Type B pancreatic cell (in vitro differentiated cells): Measurements from ENCODE around the gene MED15. TPM values are rescaled to one million over a fixed set of nuclear protein-coding genes. Genes with fewer than 3 reads are reported as not detected.
A peak's percentile ranks its signal among the peaks of the same experiment; 100 is the strongest.

Experiments used
- DNase-seq: peaks from one replicate; pipeline ENCODE4 v3.0.0; 2021; ENCODE audit warnings: mixed read lengths; ENCODE audit not compliant: unreplicated experiment; ENCODE audit errors: extremely low spot score
- H3K27ac Mint-ChIP-seq: 2 replicates; pipeline ENCODE4 v1.8.0; 2021; ENCODE audit warnings: mild to moderate bottlenecking, mixed read lengths
- H3K27me3 Mint-ChIP-seq: 2 replicates; pipeline ENCODE4 v1.8.0; 2021; ENCODE audit warnings: mixed read lengths
- H3K36me3 Mint-ChIP-seq: 2 replicates; pipeline ENCODE4 v1.8.0; 2021; ENCODE audit warnings: mixed read lengths
- H3K4me1 Mint-ChIP-seq: one replicate; pipeline ENCODE4 v1.8.0; 2021; ENCODE audit warnings: mixed read lengths; ENCODE audit not compliant: unreplicated experiment
- H3K4me3 Mint-ChIP-seq: 2 replicates; pipeline ENCODE4 v1.8.0; 2021; ENCODE audit warnings: mild to moderate bottlenecking, mixed read lengths
- H3K9me3 Mint-ChIP-seq: 2 replicates; pipeline ENCODE4 v1.8.0; 2021; ENCODE audit warnings: mixed read lengths
- CTCF ChIP-seq: fragments of 200-600 bp; sonication (generic); conservative IDR thresholded peaks from 2 replicates; pipeline ENCODE4 v1.5.0; 2021; ENCODE audit warnings: antibody characterized with exemption, mild to moderate bottlenecking
- total RNA-seq: library from RNA; stranded (reverse); gene quantifications from 2 replicates; pipeline ENCODE4 v1.2.1, GENCODE V29; 2021; ENCODE audit warnings: low replicate concordance

The MED15 gene
- total RNA-seq, 1 donor from 2014 or later, result 90.8 TPM

GRCh38 chr22:20571078-20571503 lies 63.7 kb downstream of the MED15 start:
- no peak for DNase-seq
- Mint-ChIP-seq H3K4me1 (no peaks in the 10 kb centered on the region), H3K9me3 (no peaks in the 10 kb centered on the region), H3K36me3 (peaks cover 23% of the 10 kb centered on the region), H3K4me3 (no peak overlapping the region), H3K27me3 (no peaks in the 10 kb centered on the region), H3K27ac (no peak overlapping the region)
- TF ChIP-seq CTCF, result no peak

GRCh38 chr22:20571531-20572007 lies 64.2 kb downstream of the MED15 start:
- no peak overlapping the region for H3K27ac Mint-ChIP-seq

GRCh38 chr22:20572132-20572802 lies 64.9 kb downstream of the MED15 start:
- Mint-ChIP-seq H3K4me3 (no peak overlapping the region), H3K4me1 (peaks cover 4% of the 10 kb centered on the region), H3K27ac (no peak overlapping the region), H3K27me3 (no peaks in the 10 kb centered on the region), H3K9me3 (no peaks in the 10 kb centered on the region), H3K36me3 (peaks cover 21% of the 10 kb centered on the region)
- no peak for DNase-seq
- no peak for TF ChIP-seq CTCF

More at GRCh38 chr22:20571531-20572007, 64.2 kb downstream of the MED15 start:
- Mint-ChIP-seq H3K27me3 (no peaks in the 10 kb centered on the region), H3K36me3 (peaks cover 23% of the 10 kb centered on the region), H3K9me3 (no peaks in the 10 kb centered on the region), H3K4me3 (no peak overlapping the region), H3K4me1 (peaks cover 2% of the 10 kb centered on the region)
- no peak for DNase-seq
- peak; percentile 80 for TF ChIP-seq CTCF

- H3K36me3 Mint-ChIP-seq, result peaks cover 18% of the 10 kb centered on the region
- no peaks in the 10 kb centered on the region for H3K27me3 Mint-ChIP-seq
- no peak for TF ChIP-seq CTCF
- H3K27ac Mint-ChIP-seq, result no peak overlapping the region
- no peak for DNase-seq
- H3K9me3 Mint-ChIP-seq, result no peaks in the 10 kb centered on the region
- H3K4me1 Mint-ChIP-seq, result peaks cover 4% of the 10 kb centered on the region
- no peak overlapping the region for H3K4me3 Mint-ChIP-seq
Observed at GRCh38 chr22:20573176-20573832, 65.9 kb downstream of the MED15 start.

GRCh38 chr22:20573833-20574615 lies 66.6 kb downstream of the MED15 start:
- Mint-ChIP-seq H3K27ac (no peak overlapping the region), H3K4me3 (no peak overlapping the region), H3K27me3 (no peaks in the 10 kb centered on the region), H3K36me3 (peaks cover 20% of the 10 kb centered on the region), H3K9me3 (no peaks in the 10 kb centered on the region), H3K4me1 (peaks cover 4% of the 10 kb centered on the region)
- DNase-seq, result no peak
- no peak for TF ChIP-seq CTCF
